Retinal pigment epithelial cell (primary cell): ENCODE data around the gene FBXW10.
A peak's percentile ranks its signal among the peaks of the same experiment; 100 is the strongest.
"Not testable (repeated sequence)": the region's sequence is repeated elsewhere in the genome, so short reads cannot be mapped to it uniquely, and the experiment has no call there.

Experiments
- DNase-seq: peaks from one replicate; pipeline ENCODE4 v3.0.0-alpha.2; 2010; ENCODE audit warnings: low read depth
- H3K4me3 ChIP-seq: 2 replicates; pipeline ENCODE4 v1.5.1; 2011; ENCODE audit warnings: mild to moderate bottlenecking, low read length, control low read depth, moderate library complexity
- TF ChIP-seq, protein P1 (sequence below): conservative IDR thresholded peaks from 2 replicates; pipeline ENCODE4 v1.5.1; 2011; ENCODE audit warnings: low read depth, low read length, control low read depth, inconsistent platforms

FBXW10 gene

DNA sequence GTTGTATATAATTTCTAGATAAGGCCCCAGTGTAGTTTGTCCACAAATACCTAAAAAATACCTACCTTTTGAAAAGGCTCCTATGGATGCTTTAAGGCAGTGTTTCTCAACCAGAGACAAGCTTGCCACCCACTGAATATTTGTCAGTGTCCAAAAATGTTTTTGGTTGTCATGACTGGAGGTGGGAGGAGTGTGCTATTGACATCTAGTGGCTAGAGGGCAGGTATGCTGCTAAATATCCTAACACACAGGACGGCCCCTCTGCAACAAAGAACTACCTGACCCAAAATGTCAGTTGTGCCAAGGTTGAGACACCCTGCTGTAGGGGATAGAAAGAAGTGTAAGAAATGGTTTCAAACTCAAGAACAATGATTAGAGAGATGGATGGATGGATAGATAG, 47.5 kb downstream of the FBXW10 start:
- TF ChIP-seq, protein P1, sequence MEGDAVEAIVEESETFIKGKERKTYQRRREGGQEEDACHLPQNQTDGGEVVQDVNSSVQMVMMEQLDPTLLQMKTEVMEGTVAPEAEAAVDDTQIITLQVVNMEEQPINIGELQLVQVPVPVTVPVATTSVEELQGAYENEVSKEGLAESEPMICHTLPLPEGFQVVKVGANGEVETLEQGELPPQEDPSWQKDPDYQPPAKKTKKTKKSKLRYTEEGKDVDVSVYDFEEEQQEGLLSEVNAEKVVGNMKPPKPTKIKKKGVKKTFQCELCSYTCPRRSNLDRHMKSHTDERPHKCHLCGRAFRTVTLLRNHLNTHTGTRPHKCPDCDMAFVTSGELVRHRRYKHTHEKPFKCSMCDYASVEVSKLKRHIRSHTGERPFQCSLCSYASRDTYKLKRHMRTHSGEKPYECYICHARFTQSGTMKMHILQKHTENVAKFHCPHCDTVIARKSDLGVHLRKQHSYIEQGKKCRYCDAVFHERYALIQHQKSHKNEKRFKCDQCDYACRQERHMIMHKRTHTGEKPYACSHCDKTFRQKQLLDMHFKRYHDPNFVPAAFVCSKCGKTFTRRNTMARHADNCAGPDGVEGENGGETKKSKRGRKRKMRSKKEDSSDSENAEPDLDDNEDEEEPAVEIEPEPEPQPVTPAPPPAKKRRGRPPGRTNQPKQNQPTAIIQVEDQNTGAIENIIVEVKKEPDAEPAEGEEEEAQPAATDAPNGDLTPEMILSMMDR, result peak; percentile 13
- DNase-seq, H3K4me3 ChIP-seq: not testable (repeated sequence)

DNA sequence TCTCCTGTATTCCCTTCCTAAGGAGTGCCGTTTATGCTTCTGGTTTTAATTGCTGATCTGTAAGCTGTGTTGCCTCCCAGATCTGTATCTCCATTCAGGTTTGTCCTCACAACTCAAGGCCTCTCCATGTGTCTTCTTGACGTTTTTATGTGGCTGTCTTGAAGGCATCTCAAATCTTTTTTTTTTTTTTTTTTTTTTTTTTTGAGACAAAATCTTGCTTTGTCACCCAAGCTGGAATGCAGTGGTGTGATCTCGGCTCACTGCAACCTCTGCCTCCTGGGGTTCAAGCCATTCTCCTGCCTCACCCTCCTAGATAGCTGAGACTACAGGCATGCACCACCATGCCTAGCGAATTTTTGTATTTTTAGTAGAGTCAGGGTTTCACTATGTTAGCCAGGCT, 51.0 kb downstream of the FBXW10 start:
- not testable (repeated sequence) for DNase-seq, H3K4me3 ChIP-seq

- not testable (repeated sequence) for H3K4me3 ChIP-seq, DNase-seq
These were observed 53.0 kb downstream of the FBXW10 start for GRCh38 chr17:18796887-18797286.

DNA sequence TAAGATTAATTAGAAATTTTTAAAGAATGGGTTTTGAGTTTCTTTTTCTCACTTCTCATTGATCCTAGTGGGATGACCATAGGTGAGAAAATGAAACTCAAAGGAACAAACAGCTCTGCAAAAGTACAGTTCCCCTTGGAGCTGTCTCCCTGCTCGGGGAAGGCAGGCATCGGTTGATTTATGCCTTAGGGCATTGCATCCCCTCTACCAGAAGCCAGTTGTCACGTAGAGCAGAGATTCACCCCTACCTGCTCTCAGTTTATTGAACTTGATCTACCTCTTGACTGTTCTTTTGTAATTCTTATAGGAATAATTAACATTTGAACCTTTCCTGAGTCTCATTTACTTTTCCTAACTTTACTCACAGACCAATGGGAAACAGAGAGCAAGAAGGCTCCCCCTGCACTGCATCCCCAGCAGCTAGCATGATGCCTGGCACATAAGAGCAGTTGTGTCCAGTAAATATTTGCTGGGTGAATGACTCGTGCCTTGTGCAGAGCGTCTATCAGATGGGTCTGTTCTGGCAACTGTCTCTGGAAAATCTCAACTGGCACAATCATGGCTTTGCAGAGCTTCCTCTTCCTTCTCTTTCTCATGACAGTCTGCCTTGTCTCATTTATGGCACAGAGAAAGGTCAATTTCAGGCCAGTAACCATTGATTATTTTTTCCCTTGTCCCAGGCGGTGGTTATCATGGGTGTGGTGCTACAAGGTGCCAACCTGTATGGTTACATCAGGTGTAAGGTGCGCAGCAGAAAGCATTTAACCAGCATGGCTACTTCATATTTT, 59.8 kb downstream of the FBXW10 start:
- not testable (repeated sequence) for DNase-seq

GRCh38 chr17:18815924-18816323, 72.1 kb downstream of the FBXW10 start:
- not testable (repeated sequence) for DNase-seq

More for the DNA sequence above, 59.8 kb downstream of the FBXW10 start:
- H3K4me3 ChIP-seq, result not testable (repeated sequence)

GRCh38 chr17:18816489-18817371, 72.9 kb downstream of the FBXW10 start:
- TF ChIP-seq, protein P1, result peak; percentile 53
- H3K4me3 ChIP-seq, result not testable (repeated sequence)
- DNase-seq, result peak; percentile 22

More at GRCh38 chr17:18815924-18816323, 72.1 kb downstream of the FBXW10 start:
- H3K4me3 ChIP-seq, result not testable (repeated sequence)

GRCh38 chr17:18821430-18821829, 77.6 kb downstream of the FBXW10 start:
- not testable (repeated sequence) for DNase-seq, H3K4me3 ChIP-seq

GRCh38 chr17:18827613-18828012, 83.8 kb downstream of the FBXW10 start:
- not testable (repeated sequence) for H3K4me3 ChIP-seq

More at GRCh38 chr17:18827613-18828012, 83.8 kb downstream of the FBXW10 start:
- DNase-seq, result not testable (repeated sequence)
